Peyer's patch (tissue), 4 donors: ENCODE measurements around the gene CDH24. TPM values are rescaled to one million over a fixed set of nuclear protein-coding genes. Genes with fewer than 3 reads are reported as not detected.

ENCODE experiments used
- DNase-seq, 3 donors: peaks; one replicate each; pipeline ENCODE4 v3.0.0-alpha.2; 2017 to 2019
- H3K27ac ChIP-seq, 4 donors: fragments of 200-600 bp; sonication (generic); one replicate each; pipeline ENCODE4 v1.5.1; 2016 to 2019
- H3K27me3 ChIP-seq, 2 donors: fragments of 200-600 bp; sonication (generic); one replicate each; pipeline ENCODE4 v1.5.1; 2019
- H3K36me3 ChIP-seq, 3 donors: fragments of 200-600 bp; sonication (generic); one replicate each; pipeline ENCODE4 v1.5.1; 2016 to 2019
- H3K4me1 ChIP-seq, 4 donors: fragments of 200-600 bp; sonication (generic); one replicate each; pipeline ENCODE4 v1.5.1; 2016 to 2019
- H3K4me3 ChIP-seq, 4 donors: fragments of 200-600 bp; sonication (generic); 1 replicate in 3 of 4; 2 replicates in 1 of 4; pipeline ENCODE4 v1.5.1; 2016 to 2019; ENCODE audit warnings: mild to moderate bottlenecking in 1 of 4
- H3K9me3 ChIP-seq, 4 donors: fragments of 200-600 bp; sonication (generic); one replicate each; pipeline ENCODE4 v1.5.1; 2016 to 2019; ENCODE audit warnings: mild to moderate bottlenecking in 1 of 4
- POLR2A ChIP-seq, 2 donors: fragments of 450-650 bp; IDR thresholded peaks; one replicate each; pipeline ENCODE4 v1.5.1; 2017; ENCODE audit warnings: antibody characterized with exemption in 2 of 2, mild to moderate bottlenecking in 2 of 2, moderate library complexity in 2 of 2
- total RNA-seq, 4 donors: library from RNA; depleted of rRNA; stranded (reverse); fragments of >200 nt; gene quantifications; one replicate each; pipeline ENCODE4 v1.1.0, GENCODE V29; 2016
- TF ChIP-seq, protein P1 (sequence below), 6 experiments: fragments of 450-650 bp in 4 of 6; fragments of 200-600 bp in 2 of 6; sonication (generic) in 1 of 6; IDR thresholded peaks; one replicate each; pipeline ENCODE4 v1.5.1; 2017 to 2019; ENCODE audit warnings: antibody characterized with exemption in 6 of 6, mild to moderate bottlenecking in 3 of 6, moderate library complexity in 1 of 6

Gene CDH24
- total RNA-seq, 4 donors from 2014 or later: 1.1 to 12.4 (median 5.5) TPM

DNA sequence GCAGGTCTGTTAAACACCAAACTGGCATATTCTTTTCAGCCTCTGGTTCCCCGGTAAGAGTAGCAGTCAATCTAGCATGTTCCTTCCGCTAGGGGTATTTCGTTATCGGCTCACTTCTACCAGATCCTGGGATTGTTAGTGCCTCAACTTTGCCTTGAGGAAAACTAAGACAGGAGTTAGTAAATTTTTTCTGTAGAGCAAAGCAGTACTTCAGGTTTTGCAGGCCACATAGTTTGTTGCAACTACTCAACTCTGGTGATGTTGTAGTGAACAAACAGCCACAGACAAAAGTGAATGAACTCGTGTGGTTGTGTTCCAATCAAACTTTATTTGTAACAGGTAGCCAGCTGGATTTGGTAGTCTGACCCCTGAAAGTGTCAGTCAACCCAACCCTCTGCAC is 6.3 kb upstream of the CDH24 start:
- no peak overlapping the region for H3K27ac ChIP-seq
- no peaks in the 10 kb centered on the region for H3K4me1 ChIP-seq
- no peak for DNase-seq
- no peaks in the 10 kb centered on the region for H3K9me3 ChIP-seq
- H3K36me3 ChIP-seq: peaks cover 0 to 98% (median 11%) of the 10 kb centered on the region in 3 donors
- no peak overlapping the region for H3K4me3 ChIP-seq
- TF ChIP-seq, protein P1, sequence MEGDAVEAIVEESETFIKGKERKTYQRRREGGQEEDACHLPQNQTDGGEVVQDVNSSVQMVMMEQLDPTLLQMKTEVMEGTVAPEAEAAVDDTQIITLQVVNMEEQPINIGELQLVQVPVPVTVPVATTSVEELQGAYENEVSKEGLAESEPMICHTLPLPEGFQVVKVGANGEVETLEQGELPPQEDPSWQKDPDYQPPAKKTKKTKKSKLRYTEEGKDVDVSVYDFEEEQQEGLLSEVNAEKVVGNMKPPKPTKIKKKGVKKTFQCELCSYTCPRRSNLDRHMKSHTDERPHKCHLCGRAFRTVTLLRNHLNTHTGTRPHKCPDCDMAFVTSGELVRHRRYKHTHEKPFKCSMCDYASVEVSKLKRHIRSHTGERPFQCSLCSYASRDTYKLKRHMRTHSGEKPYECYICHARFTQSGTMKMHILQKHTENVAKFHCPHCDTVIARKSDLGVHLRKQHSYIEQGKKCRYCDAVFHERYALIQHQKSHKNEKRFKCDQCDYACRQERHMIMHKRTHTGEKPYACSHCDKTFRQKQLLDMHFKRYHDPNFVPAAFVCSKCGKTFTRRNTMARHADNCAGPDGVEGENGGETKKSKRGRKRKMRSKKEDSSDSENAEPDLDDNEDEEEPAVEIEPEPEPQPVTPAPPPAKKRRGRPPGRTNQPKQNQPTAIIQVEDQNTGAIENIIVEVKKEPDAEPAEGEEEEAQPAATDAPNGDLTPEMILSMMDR (IDR thresholded peaks at IDR 0.05): no peak
- TF ChIP-seq POLR2A (IDR thresholded peaks at IDR 0.05): no peak
- no peaks in the 10 kb centered on the region for H3K27me3 ChIP-seq

DNA sequence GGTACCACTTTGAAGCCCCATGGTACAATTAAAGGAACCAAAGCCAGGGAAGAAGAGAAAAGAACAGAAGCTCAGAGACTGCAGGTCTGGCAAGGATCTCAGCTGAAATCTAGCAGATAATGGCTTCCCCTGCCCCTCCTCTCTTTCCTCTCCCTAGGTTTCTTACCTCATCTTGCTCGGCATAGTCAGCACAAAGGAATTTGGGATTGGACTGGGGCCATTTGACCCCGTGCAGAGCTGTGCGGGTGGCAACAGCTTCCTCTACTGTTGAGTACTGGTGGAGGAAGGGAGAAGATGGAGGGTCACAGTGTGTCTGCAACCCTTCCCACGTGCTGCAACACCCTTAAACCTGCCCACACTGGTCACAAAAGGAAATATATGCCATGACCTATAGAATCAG is 4.7 kb upstream of the CDH24 start:
- Histone ChIP-seq H3K27ac (no peak overlapping the region), H3K36me3 (peaks cover 0 to 84% (median 10%) of the 10 kb centered on the region in 3 donors), H3K4me3 (no peak overlapping the region), H3K4me1 (peaks cover 0 to 3% (median 1%) of the 10 kb centered on the region in 4 donors), H3K27me3 (no peaks in the 10 kb centered on the region), H3K9me3 (no peaks in the 10 kb centered on the region)
- TF ChIP-seq POLR2A (IDR thresholded peaks at IDR 0.05): no peak
- TF ChIP-seq, protein P1 (IDR thresholded peaks at IDR 0.05): no peak
- peak in 2 of 3 donors; percentile 36 to 66 for DNase-seq

DNA sequence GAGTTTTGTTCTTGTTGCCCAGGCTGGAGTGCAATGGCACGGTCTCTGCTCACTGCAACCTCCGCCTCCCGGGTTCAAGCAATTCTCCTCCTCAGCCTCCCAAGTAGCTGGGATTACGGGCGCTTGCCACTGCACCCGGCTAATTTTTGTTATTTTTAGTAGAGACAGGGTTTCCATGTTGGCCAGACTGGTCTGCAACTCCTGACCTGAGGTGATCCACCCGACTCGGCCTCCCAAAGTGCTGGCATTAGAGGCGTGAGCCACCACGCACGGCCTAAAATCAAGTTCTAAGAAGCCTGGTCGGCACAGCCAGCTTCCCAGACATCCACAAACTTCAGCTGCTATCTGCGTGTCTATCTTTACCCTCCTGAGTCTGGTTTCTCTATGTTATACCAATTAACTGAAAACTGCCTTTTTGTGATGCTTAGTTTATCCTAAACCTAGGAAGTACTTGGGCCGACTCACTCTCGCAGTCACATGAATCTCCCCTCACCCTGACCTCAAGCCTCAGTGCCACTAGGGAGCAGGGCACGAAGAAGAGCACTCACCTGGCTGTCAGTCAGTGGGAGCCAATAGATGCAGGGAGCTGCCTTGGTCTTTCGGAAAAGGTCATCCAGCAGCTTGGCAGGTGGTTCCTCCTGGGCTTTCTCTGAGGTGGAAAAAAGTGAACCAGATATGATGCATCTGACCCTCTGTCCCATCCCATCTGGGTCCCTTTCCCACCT is 3.4 kb upstream of the CDH24 start:
- Histone ChIP-seq H3K27ac (no peak overlapping the region), H3K4me3 (no peak overlapping the region), H3K4me1 (peaks cover 0 to 13% (median 6%) of the 10 kb centered on the region in 4 donors), H3K9me3 (no peaks in the 10 kb centered on the region), H3K36me3 (peaks cover 0 to 71% (median 10%) of the 10 kb centered on the region in 3 donors), H3K27me3 (no peaks in the 10 kb centered on the region)
- DNase-seq: peak in 2 of 3 donors; percentile 31 to 33
- no peak for TF ChIP-seq POLR2A (IDR thresholded peaks at IDR 0.05)
- TF ChIP-seq, protein P1 (IDR thresholded peaks at IDR 0.05): no peak

DNA sequence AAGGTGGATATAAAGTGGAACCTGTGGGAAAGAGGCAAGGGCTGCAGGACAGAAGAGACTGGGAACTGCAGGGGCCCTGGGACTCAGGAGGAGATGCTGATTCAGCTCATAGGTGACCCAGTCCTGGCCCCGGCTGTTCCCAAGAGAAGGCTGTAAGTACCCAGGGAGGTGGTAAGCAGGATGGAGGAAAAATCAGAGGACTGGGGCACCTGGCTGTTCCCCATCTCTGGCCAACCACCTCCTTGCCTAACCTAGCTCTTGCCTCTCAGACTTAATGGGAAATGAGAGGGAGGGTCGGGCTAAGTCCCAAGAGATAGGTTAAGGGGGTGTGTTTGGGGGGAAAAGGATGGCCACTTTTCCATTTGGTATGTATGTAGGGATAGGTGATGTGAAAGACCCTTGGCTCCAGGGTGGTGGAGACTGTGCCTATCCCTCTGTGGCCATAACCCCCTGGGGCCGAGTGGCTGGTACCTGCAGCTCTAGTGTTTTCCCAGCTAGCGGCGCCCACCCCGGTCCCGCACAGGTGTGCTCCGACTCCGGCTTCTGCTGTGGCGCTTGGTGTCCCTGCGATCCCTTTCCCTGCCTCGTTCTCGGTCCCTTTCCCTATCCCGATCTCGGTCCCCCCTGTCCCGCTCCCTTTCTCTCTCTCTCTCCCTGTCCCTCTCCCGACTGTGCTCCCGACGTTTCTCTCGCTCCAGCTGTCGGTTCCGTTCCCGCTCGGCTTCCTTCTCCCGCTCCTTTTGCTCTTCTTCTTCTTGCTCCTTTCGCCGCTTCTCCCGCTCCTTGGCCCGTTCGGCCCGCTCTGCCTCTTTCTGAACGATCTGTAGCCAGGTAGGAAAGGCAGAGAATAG is 1.6 kb upstream of the CDH24 start:
- Histone ChIP-seq H3K27me3 (no peaks in the 10 kb centered on the region), H3K36me3 (peaks cover 0 to 52% (median 10%) of the 10 kb centered on the region in 3 donors), H3K4me3 (no peak overlapping the region), H3K4me1 (peaks cover 0 to 13% (median 6%) of the 10 kb centered on the region in 4 donors), H3K27ac (no peak overlapping the region), H3K9me3 (no peaks in the 10 kb centered on the region)
- TF ChIP-seq POLR2A (IDR thresholded peaks at IDR 0.05): no peak
- TF ChIP-seq, protein P1 (IDR thresholded peaks at IDR 0.05): no peak
- peak in 2 of 3 donors; percentile 48 to 50 for DNase-seq

DNA sequence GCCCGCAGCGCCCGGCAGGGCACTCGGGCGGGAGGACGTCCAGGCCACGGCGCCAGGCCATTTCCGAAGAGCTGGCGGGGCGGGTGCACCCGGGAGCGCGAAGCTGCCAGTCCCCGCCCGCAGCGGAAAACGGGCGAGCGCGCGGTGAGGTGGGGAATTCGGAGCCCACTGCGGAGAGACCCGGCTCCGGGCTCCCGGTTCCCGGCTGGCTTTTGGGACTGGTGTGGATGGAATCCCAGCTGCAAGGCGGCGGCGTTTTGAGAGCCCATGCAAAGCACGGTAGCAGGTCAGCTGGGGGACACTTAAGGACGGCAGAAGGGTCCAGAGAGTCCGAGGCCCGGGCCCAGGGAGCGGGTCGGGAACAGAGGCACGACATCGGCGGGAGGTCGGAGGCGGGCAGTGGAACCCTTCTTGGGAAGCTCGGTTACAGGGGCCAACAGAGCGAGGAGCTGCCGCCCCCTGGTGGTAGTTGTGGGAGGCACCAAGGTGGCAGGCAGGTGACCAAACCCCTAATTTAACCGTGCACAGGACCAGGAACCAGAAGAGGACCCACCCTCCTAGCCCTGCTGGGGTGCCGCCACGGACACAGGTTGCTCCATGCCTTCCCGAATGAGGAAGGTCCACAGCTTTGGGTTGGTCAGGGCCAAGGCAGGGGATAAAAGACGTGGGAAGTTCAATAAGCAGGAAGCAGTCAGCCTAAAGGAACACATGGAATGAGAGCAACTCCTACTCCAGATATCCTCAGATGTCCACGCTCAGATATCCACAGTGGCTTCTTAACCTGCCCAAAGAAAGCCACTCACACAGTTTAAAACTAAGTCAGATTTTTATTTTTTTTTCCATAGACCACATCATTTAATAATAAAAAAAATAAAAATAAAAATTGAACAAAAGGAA is 685 bp upstream of the CDH24 start:
- Histone ChIP-seq H3K9me3 (no peaks in the 10 kb centered on the region), H3K4me1 (peaks cover 0 to 13% (median 6%) of the 10 kb centered on the region in 4 donors), H3K4me3 (peak overlapping the region; percentile 55 to 81 (median 66)), H3K36me3 (peaks cover 0 to 44% (median 7%) of the 10 kb centered on the region in 3 donors), H3K27ac (peak overlapping the region; percentile 32 to 70 (median 66)), H3K27me3 (no peaks in the 10 kb centered on the region)
- peak in 1 of 2 donors; percentile 22 for TF ChIP-seq POLR2A (IDR thresholded peaks at IDR 0.05)
- TF ChIP-seq, protein P1 (IDR thresholded peaks at IDR 0.05): peak; percentile 86 to 98 (median 94)
- peak; percentile 82 to 95 (median 93) for DNase-seq
